B cell (primary cell): Measurements from ENCODE around the gene CA14. TPM values are rescaled to one million over a fixed set of nuclear protein-coding genes. Genes with fewer than 3 reads are reported as not detected.
"Not testable (repeated sequence)": the region's sequence is repeated elsewhere in the genome, so short reads cannot be mapped to it uniquely, and the experiment has no call there.

Source experiments
- ATAC-seq: fragments of 200-7000 bp; cut with Tn5 transposase; one replicate; pipeline ENCODE4 v1.10.0; 2021; ENCODE audit warnings: low read depth, mild to moderate bottlenecking, moderate number of reproducible peaks, moderate library complexity
- CTCF ChIA-PET: fragments of 350-600 bp; sonication (Branson Sonifier 250); formaldehyde crosslinking; loops from one replicate; lab custom pipeline; 2021; ENCODE audit warnings: antibody characterized with exemption, inconsistent platforms; lab: Charles Lee
- POLR2A ChIA-PET: fragments of 350-600 bp; sonication (Branson Sonifier 250); formaldehyde crosslinking; loops from one replicate; lab custom pipeline; 2021; ENCODE audit warnings: antibody characterized with exemption; lab: Charles Lee
- DNase-seq: peaks from one replicate; pipeline ENCODE4 v3.0.0; 2013
- H2AFZ ChIP-seq: 2 replicates; pipeline ENCODE4 v1.6.1; 2012; ENCODE audit warnings: mild to moderate bottlenecking, low read depth, low read length; ENCODE audit not compliant: insufficient read depth, poor library complexity, severe bottlenecking
- H3K27ac ChIP-seq, 2 donors: 1 replicate in 1 of 2; 2 replicates in 1 of 2; pipeline ENCODE4 v1.5.1; 2012 to 2013; ENCODE audit warnings: low read length in 2 of 2, mild to moderate bottlenecking in 2 of 2, moderate library complexity in 1 of 2
- H3K27me3 ChIP-seq, 4 experiments: fragments of 200-600 bp in 1 of 4; sonication (generic) in 1 of 4; replicated peaks in 1 of 4; 1 replicate in 2 of 4; 2 replicates in 2 of 4; pipeline versions ENCODE4 v1.6.1 to v1.7.0; 2013 to 2016; ENCODE audit warnings: low read length in 3 of 4, mild to moderate bottlenecking in 2 of 4, mixed read lengths in 1 of 4, moderate library complexity in 1 of 4; ENCODE audit not compliant: insufficient read depth in 4 of 4, control insufficient read depth in 3 of 4; ENCODE audit errors: control extremely low read depth in 1 of 4
- H3K36me3 ChIP-seq, 2 experiments: replicated peaks in 1 of 2; 1 replicate in 1 of 2; 2 replicates in 1 of 2; pipeline versions ENCODE4 v1.6.1 to v1.7.1; 2013; ENCODE audit warnings: low read length in 1 of 2; ENCODE audit not compliant: insufficient read depth in 2 of 2, control insufficient read depth in 1 of 2; ENCODE audit errors: control extremely low read depth in 1 of 2, extremely low read depth in 1 of 2
- H3K4me1 ChIP-seq, 2 donors: fragments of 200-600 bp in 1 of 2; sonication (generic) in 1 of 2; 1 replicate in 1 of 2; 2 replicates in 1 of 2; pipeline versions ENCODE4 v1.5.1 to v1.6.1; 2013 to 2017; ENCODE audit warnings: low read length in 2 of 2; ENCODE audit not compliant: control insufficient read depth in 2 of 2, insufficient read depth in 2 of 2
- H3K4me2 ChIP-seq: replicated peaks from 2 replicates; pipeline ENCODE3; 2012; ENCODE audit warnings: mild to moderate bottlenecking, low read depth, low read length; ENCODE audit not compliant: poor library complexity, severe bottlenecking
- H3K4me3 ChIP-seq, 5 experiments: fragments of 200-600 bp in 1 of 5; sonication (generic) in 1 of 5; 1 replicate in 3 of 5; 2 replicates in 2 of 5; pipeline versions ENCODE4 v1.5.1 to v1.7.0; 2011 to 2016; ENCODE audit warnings: low read length in 4 of 5, mild to moderate bottlenecking in 4 of 5, low read depth in 2 of 5, control low read depth in 1 of 5, moderate library complexity in 1 of 5; ENCODE audit not compliant: insufficient read depth in 1 of 5; ENCODE audit errors: control extremely low read depth in 1 of 5, extremely low read depth in 1 of 5
- H3K79me2 ChIP-seq: fragments of 200-600 bp; sonication (generic); one replicate; pipeline ENCODE4 v1.6.0; 2016; ENCODE audit warnings: low read length; ENCODE audit not compliant: control insufficient read depth, insufficient read depth
- H3K9ac ChIP-seq: fragments of 200-600 bp; sonication (generic); 2 replicates; pipeline ENCODE4 v1.6.1; 2017; ENCODE audit warnings: mild to moderate bottlenecking, low read length, moderate library complexity
- H3K9me3 ChIP-seq, 3 donors: one replicate each; pipeline versions ENCODE4 v1.6.1 to v1.7.1; 2013; ENCODE audit warnings: low read length in 2 of 3; ENCODE audit not compliant: control insufficient read depth in 2 of 3, insufficient read depth in 1 of 3; ENCODE audit errors: control extremely low read depth in 1 of 3
- H4K20me1 ChIP-seq: 2 replicates; pipeline ENCODE4 v1.6.0; 2012; ENCODE audit warnings: mild to moderate bottlenecking, low read length; ENCODE audit not compliant: insufficient read depth, control insufficient read depth, poor library complexity, severe bottlenecking
- H3K27ac Mint-ChIP-seq: one replicate; pipeline ENCODE4 v1.8.0; 2021; ENCODE audit warnings: mixed read lengths
- H3K27me3 Mint-ChIP-seq: one replicate; pipeline ENCODE4 v1.8.0; 2021; ENCODE audit warnings: mixed read lengths
- H3K4me1 Mint-ChIP-seq: one replicate; pipeline ENCODE4 v1.8.0; 2021; ENCODE audit warnings: mixed read lengths
- H3K4me3 Mint-ChIP-seq: one replicate; pipeline ENCODE4 v1.8.0; 2021; ENCODE audit warnings: mixed read lengths
- H3K9me3 Mint-ChIP-seq: one replicate; pipeline ENCODE4 v1.8.0; 2022; ENCODE audit warnings: mixed read lengths; ENCODE audit not compliant: insufficient read depth
- EZH2 ChIP-seq: IDR thresholded peaks from 2 replicates; pipeline ENCODE4 v1.6.1; 2012; ENCODE audit warnings: borderline replicate concordance, low read depth, mild to moderate bottlenecking, moderate library complexity, low read length; ENCODE audit not compliant: insufficient read depth, poor library complexity, severe bottlenecking
- WGBS: methylation state at CpG from one replicate; pipeline ENCODE4 v1.1.5; 2013; ENCODE audit warnings: missing lambda C conversion rate; ENCODE audit not compliant: insufficient coverage; 5-methylcytosine and 5-hydroxymethylcytosine counted together
- intact Hi-C: fragments of 100-400 bp; cut with micrococcal nuclease; formaldehyde crosslinking; loops from one replicate; pipeline ENCODE4 v1.10.0; 2022
- polyA plus RNA-seq: library from polyadenylated mRNA; depleted of rRNA; stranded (reverse); fragments of >200 nt; gene quantifications from 2 replicates; pipeline ENCODE4 v1.2.3, GENCODE V29; 2012
- total RNA-seq, 2 donors: library from RNA; stranded (reverse); fragments of 120-200 nt in 1 of 2; gene quantifications; 1 replicate in 1 of 2; 2 replicates in 1 of 2; pipeline versions ENCODE4 v1.2.3 to v1.2.4, GENCODE V29; 2013 to 2022
- TF ChIP-seq, protein P1 (sequence below): fragments of 200-600 bp; IDR thresholded peaks from one replicate; pipeline ENCODE4 v1.8.0; 2022; ENCODE audit warnings: antibody characterized with exemption, mild to moderate bottlenecking

CA14 gene
- total and polyA plus RNA-seq, 2 donors (not counting 1 experiment from before 2014, with no cell fraction given): not detected

GRCh38 chr1:150213170-150214098 is 44.1 kb upstream of the CA14 start:
- Histone ChIP-seq H4K20me1 (no peaks in the 10 kb centered on the region), H3K9ac (peak overlapping the region; percentile 68), H3K9me3 (peaks cover 0 to 2% (median 0%) of the 10 kb centered on the region in 3 donors), H3K4me1 (peaks cover 6 to 13% of the 10 kb centered on the region in 2 donors), H3K27ac (peak overlapping the region; percentile 73 to 74), H2AFZ (peak overlapping the region; percentile 70), H3K4me2 (peak overlapping the region; percentile 72), H3K4me3 (peak overlapping the region; percentile 51 to 89 (median 70)), H3K36me3 (no peaks in the 10 kb centered on the region), H3K27me3 (no peaks in the 10 kb centered on the region), H3K79me2 (no peaks in the 10 kb centered on the region)
- Mint-ChIP-seq H3K27me3 (no peaks in the 10 kb centered on the region), H3K9me3 (no peaks in the 10 kb centered on the region), H3K4me3 (peak overlapping the region; percentile 93), H3K4me1 (peaks cover 16% of the 10 kb centered on the region), H3K27ac (peak overlapping the region; percentile 95)
- TF ChIP-seq, protein P1, sequence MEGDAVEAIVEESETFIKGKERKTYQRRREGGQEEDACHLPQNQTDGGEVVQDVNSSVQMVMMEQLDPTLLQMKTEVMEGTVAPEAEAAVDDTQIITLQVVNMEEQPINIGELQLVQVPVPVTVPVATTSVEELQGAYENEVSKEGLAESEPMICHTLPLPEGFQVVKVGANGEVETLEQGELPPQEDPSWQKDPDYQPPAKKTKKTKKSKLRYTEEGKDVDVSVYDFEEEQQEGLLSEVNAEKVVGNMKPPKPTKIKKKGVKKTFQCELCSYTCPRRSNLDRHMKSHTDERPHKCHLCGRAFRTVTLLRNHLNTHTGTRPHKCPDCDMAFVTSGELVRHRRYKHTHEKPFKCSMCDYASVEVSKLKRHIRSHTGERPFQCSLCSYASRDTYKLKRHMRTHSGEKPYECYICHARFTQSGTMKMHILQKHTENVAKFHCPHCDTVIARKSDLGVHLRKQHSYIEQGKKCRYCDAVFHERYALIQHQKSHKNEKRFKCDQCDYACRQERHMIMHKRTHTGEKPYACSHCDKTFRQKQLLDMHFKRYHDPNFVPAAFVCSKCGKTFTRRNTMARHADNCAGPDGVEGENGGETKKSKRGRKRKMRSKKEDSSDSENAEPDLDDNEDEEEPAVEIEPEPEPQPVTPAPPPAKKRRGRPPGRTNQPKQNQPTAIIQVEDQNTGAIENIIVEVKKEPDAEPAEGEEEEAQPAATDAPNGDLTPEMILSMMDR: peak; percentile 60
- no peak for TF ChIP-seq EZH2
- DNase-seq: peak; percentile 94
- CTCF ChIA-PET: interaction anchor here (0.6 to 3.2 kb wide), 6 partner anchors 20 to 251 kb away, joined by 3 to 10 read pairs (median 4); no protein-coding TSS in a partner anchor
- ATAC-seq: peak; percentile 99
- intact Hi-C loops: loop anchor here (1.0 kb wide), 2 partner anchors 23 to 26 kb away; partner anchors contain the start of gene ANP32E
- 15% methylated on average over 34 of the region's 38 CpGs for WGBS
- POLR2A ChIA-PET: interaction anchor here (0.5 to 2.8 kb wide), 3 partner anchors 20 to 26 kb away, joined by 3 to 19 read pairs (median 4); no protein-coding TSS in a partner anchor

GRCh38 chr1:150214099-150214756 is 43.3 kb upstream of the CA14 start:
- ATAC-seq, H3K36me3 ChIP-seq, H3K9me3 ChIP-seq, H3K79me2 ChIP-seq, H3K27me3 ChIP-seq, H3K9me3 Mint-ChIP-seq, intact Hi-C loops, H3K27me3 Mint-ChIP-seq, H4K20me1 ChIP-seq, DNase-seq: not testable (repeated sequence)
- Histone ChIP-seq H3K9ac (peak overlapping the region; percentile 68), H3K27ac (peak overlapping the region; percentile 73 to 74), H2AFZ (peak overlapping the region; percentile 70), H3K4me2 (peak overlapping the region; percentile 72), H3K4me1 (peaks cover 6 to 13% of the 10 kb centered on the region in 2 donors), H3K4me3 (peak overlapping the region; percentile 51 to 89 (median 70))
- ChIA-PET POLR2A (interaction anchor here (0.5 to 2.8 kb wide), 2 partner anchors 19 to 23 kb away, joined by 3 to 19 read pairs; no protein-coding TSS in a partner anchor), CTCF (interaction anchor here (0.5 to 3.2 kb wide), 3 partner anchors 10 to 20 kb away, joined by 4 to 10 read pairs (median 5); no protein-coding TSS in a partner anchor)
- Mint-ChIP-seq H3K4me3 (peak overlapping the region; percentile 93), H3K4me1 (peaks cover 16% of the 10 kb centered on the region), H3K27ac (peak overlapping the region; percentile 95)
- WGBS: 90% methylated on average over 2 of the region's 18 CpGs

GRCh38 chr1:150215855-150216254 is 41.7 kb upstream of the CA14 start:
- H3K27me3 ChIP-seq, H3K4me2 ChIP-seq, H3K9me3 ChIP-seq, ATAC-seq, H3K27ac Mint-ChIP-seq, H3K27me3 Mint-ChIP-seq, H3K4me3 ChIP-seq, intact Hi-C loops, H3K9ac ChIP-seq, H4K20me1 ChIP-seq, H3K79me2 ChIP-seq, H3K9me3 Mint-ChIP-seq, H3K4me3 Mint-ChIP-seq, H3K27ac ChIP-seq, DNase-seq, H2AFZ ChIP-seq: not testable (repeated sequence)
- ChIA-PET CTCF (interaction anchor here (3.2 kb wide), 1 partner anchor 18 kb away, joined by 10 read pairs; no protein-coding TSS in a partner anchor), POLR2A (interaction anchor here (0.6 to 1.3 kb wide), 2 partner anchors 19 to 146 kb away, joined by 3 read pairs; no protein-coding TSS in a partner anchor)
- 100% methylated on average over 2 of the region's 6 CpGs for WGBS
- Histone ChIP-seq H3K36me3 (peaks cover 4 to 14% of the 10 kb centered on the region in 2 experiments), H3K4me1 (peaks cover 6 to 13% of the 10 kb centered on the region in 2 donors)
- H3K4me1 Mint-ChIP-seq: peaks cover 16% of the 10 kb centered on the region
